Neuronal stem cell (in vitro differentiated cells): Measurements from ENCODE around the gene SPARC.

Source experiments
- DNase-seq: peaks from one replicate; pipeline ENCODE4 v3.0.0-alpha.2; 2013; ENCODE audit warnings: low spot score
- H2AFZ ChIP-seq: one replicate; pipeline ENCODE4 v1.6.1; 2013; ENCODE audit warnings: mild to moderate bottlenecking, low read length, inconsistent platforms
- H2AK5ac ChIP-seq: 2 replicates; pipeline ENCODE4 v1.6.1; 2013; ENCODE audit warnings: low read depth, mild to moderate bottlenecking, inconsistent platforms, low read length, moderate library complexity, mixed read lengths
- H2BK120ac ChIP-seq: 2 replicates; pipeline ENCODE4 v1.6.1; 2013; ENCODE audit warnings: low read depth, mild to moderate bottlenecking, inconsistent platforms, low read length, moderate library complexity, mixed read lengths
- H2BK12ac ChIP-seq: one replicate; pipeline ENCODE4 v1.6.1; 2013; ENCODE audit warnings: low read length, inconsistent platforms
- H2BK15ac ChIP-seq: 2 replicates; pipeline ENCODE4 v1.6.1; 2013; ENCODE audit warnings: mild to moderate bottlenecking, low read length, inconsistent platforms, mixed read lengths
- H2BK5ac ChIP-seq: one replicate; pipeline ENCODE4 v1.6.1; 2013; ENCODE audit warnings: inconsistent platforms, mild to moderate bottlenecking, low read length, moderate library complexity
- H3K14ac ChIP-seq: one replicate; pipeline ENCODE4 v1.6.1; 2013; ENCODE audit warnings: low read length, inconsistent platforms
- H3K18ac ChIP-seq: 2 replicates; pipeline ENCODE4 v1.6.1; 2013; ENCODE audit warnings: low read length, inconsistent platforms
- H3K23ac ChIP-seq: 2 replicates; pipeline ENCODE4 v1.6.1; 2013; ENCODE audit warnings: low read depth, mild to moderate bottlenecking, mixed read lengths, low read length, inconsistent platforms; ENCODE audit not compliant: poor library complexity
- H3K27ac ChIP-seq: replicated peaks from 3 replicates; pipeline ENCODE4 v1.5.1; 2013; ENCODE audit warnings: low read length, inconsistent platforms
- H3K27me3 ChIP-seq, 3 experiments: 2 replicates each; pipeline ENCODE4 v1.6.1; 2013; ENCODE audit warnings: low read length in 3 of 3, mild to moderate bottlenecking in 2 of 3, inconsistent platforms in 1 of 3, low read depth in 1 of 3, mixed read lengths in 1 of 3, moderate library complexity in 1 of 3; ENCODE audit not compliant: control insufficient read depth in 3 of 3, insufficient read depth in 3 of 3
- H3K36me3 ChIP-seq, 2 donors: replicated peaks in 1 of 2; 2 replicates each; pipeline ENCODE4 v1.6.1; 2013; ENCODE audit warnings: low read length in 2 of 2; ENCODE audit not compliant: control insufficient read depth in 2 of 2, insufficient read depth in 2 of 2
- H3K4ac ChIP-seq: 2 replicates; pipeline ENCODE4 v1.6.1; 2013; ENCODE audit warnings: inconsistent platforms, mild to moderate bottlenecking, low read length, moderate library complexity
- H3K4me1 ChIP-seq, 2 donors: 1 replicate in 1 of 2; 2 replicates in 1 of 2; pipeline ENCODE4 v1.6.1; 2013; ENCODE audit warnings: low read length in 2 of 2, low read depth in 1 of 2; ENCODE audit not compliant: control insufficient read depth in 2 of 2, insufficient read depth in 1 of 2
- H3K4me2 ChIP-seq: one replicate; pipeline ENCODE4 v1.6.1; 2013; ENCODE audit warnings: mild to moderate bottlenecking, low read length, inconsistent platforms; ENCODE audit not compliant: insufficient read depth, poor library complexity, severe bottlenecking
- H3K4me3 ChIP-seq, 2 donors: 2 replicates each; pipeline ENCODE4 v1.5.1; 2013; ENCODE audit warnings: low read length in 2 of 2, mild to moderate bottlenecking in 2 of 2, inconsistent platforms in 1 of 2, moderate library complexity in 1 of 2
- H3K79me1 ChIP-seq: one replicate; pipeline ENCODE4 v1.6.1; 2013; ENCODE audit warnings: low read depth, mild to moderate bottlenecking, inconsistent platforms, low read length, moderate library complexity
- H3K9ac ChIP-seq: one replicate; pipeline ENCODE4 v1.6.1; 2013; ENCODE audit warnings: mild to moderate bottlenecking, low read depth, low read length, inconsistent platforms; ENCODE audit not compliant: poor library complexity
- H3K9me3 ChIP-seq, 2 donors: replicated peaks in 1 of 2; 2 replicates each; pipeline versions ENCODE3 to v1.6.1; 2013; ENCODE audit warnings: low read length in 2 of 2, mild to moderate bottlenecking in 2 of 2, inconsistent platforms in 1 of 2, low read depth in 1 of 2, mixed read lengths in 1 of 2, moderate library complexity in 1 of 2; ENCODE audit not compliant: control insufficient read depth in 2 of 2, insufficient read depth in 1 of 2
- H4K8ac ChIP-seq: one replicate; pipeline ENCODE4 v1.6.1; 2013; ENCODE audit warnings: low read depth, mild to moderate bottlenecking, inconsistent platforms, low read length, moderate library complexity
- H4K91ac ChIP-seq: one replicate; pipeline ENCODE4 v1.6.1; 2013; ENCODE audit warnings: low read length, low read depth, mild to moderate bottlenecking, inconsistent platforms; ENCODE audit not compliant: poor library complexity
- WGBS, 2 donors: extraction: QIAGEN DNeasy Blood & Tissue Kit; methylation state at CpG; one replicate each; pipeline ENCODE4 v1.1.7; 2013; ENCODE audit warnings: missing lambda C conversion rate in 2 of 2, mixed read lengths in 1 of 2; ENCODE audit not compliant: insufficient read length in 2 of 2, insufficient replicate concordance in 1 of 2; ENCODE audit errors: extremely low coverage in 2 of 2; 5-methylcytosine and 5-hydroxymethylcytosine counted together

Gene SPARC

DNA sequence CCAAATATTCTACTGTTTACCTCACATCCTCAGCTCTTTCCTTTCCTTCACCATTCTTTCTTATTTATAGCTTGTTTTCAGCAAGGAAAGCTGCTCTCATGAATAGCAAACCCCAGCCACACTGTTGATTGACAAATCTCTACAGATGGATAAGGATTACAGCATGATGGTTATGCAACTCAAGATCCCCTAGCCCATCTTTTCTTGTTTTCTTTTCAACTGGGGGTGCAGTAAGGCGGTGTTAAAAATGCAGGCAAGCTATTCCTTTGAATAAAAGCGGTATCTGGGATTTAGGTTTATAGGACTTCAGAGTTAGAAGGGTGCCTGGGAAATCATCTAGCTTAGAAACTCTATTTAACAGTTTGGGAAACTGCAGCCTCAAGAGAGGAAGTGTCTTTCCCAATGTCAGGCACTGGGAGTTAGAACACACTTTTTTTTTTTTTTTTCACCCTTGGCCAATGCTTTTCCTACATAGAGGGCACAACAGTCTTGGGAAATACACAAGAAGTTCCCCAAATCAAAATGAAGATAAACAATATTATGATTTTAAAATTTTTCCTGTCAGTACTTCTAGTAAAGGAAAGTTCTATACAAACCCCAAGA lies 2.6 kb downstream of the SPARC start:
- Histone ChIP-seq H3K9me3 (no peaks in the 10 kb centered on the region), H3K23ac (no peak overlapping the region), H2BK120ac (no peak overlapping the region), H3K4ac (no peak overlapping the region), H4K91ac (no peak overlapping the region), H2AFZ (no peak overlapping the region), H3K27ac (no peak overlapping the region), H3K4me2 (no peak overlapping the region), H2AK5ac (no peak overlapping the region), H3K9ac (no peak overlapping the region), H3K4me3 (peak overlapping the region in 1 of 2 donors; percentile 93), H4K8ac (no peak overlapping the region), H2BK12ac (no peak overlapping the region), H3K18ac (no peak overlapping the region), H3K36me3 (peaks cover 5 to 44% of the 10 kb centered on the region in 2 donors), H2BK5ac (no peak overlapping the region), H3K4me1 (peaks cover 23 to 25% of the 10 kb centered on the region in 2 donors), H2BK15ac (no peak overlapping the region), H3K27me3 (no peaks in the 10 kb centered on the region), H3K79me1 (peaks cover 6% of the 10 kb centered on the region), H3K14ac (no peak overlapping the region)
- WGBS, 2 donors = no CpG with 5 or more reads among the region's 2 CpGs
- no peak for DNase-seq

DNA sequence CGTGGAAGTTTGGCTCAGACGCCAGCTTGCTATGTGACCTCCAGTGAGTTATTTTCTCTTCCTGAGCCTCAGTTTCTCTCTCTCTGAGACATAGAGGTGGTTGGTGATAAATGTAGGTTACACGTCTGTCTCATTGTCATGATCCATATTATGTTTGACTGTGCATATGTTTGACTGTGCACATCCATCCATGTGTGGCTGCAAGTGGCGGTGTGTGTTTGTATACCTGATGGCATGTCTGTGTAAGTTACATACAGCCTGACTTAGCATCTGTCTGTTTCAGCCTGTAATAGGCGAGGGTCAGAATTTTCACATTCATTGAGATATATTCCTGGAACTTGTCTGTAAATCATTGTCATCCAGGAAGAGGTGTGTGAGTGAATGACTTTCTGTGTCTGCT lies 3.3 kb downstream of the SPARC start:
- Histone ChIP-seq H3K27ac (no peak overlapping the region), H3K9me3 (no peaks in the 10 kb centered on the region), H4K8ac (no peak overlapping the region), H3K4me1 (peaks cover 26 to 28% of the 10 kb centered on the region in 2 donors), H3K27me3 (no peaks in the 10 kb centered on the region), H3K36me3 (peaks cover 5 to 50% of the 10 kb centered on the region in 2 donors), H2BK15ac (no peak overlapping the region), H2AK5ac (no peak overlapping the region), H2BK120ac (no peak overlapping the region), H3K23ac (no peak overlapping the region), H4K91ac (no peak overlapping the region), H3K18ac (no peak overlapping the region), H2BK5ac (no peak overlapping the region), H2BK12ac (no peak overlapping the region), H3K14ac (no peak overlapping the region), H2AFZ (no peak overlapping the region), H3K4ac (no peak overlapping the region), H3K9ac (peak overlapping the region; percentile 56), H3K79me1 (peaks cover 6% of the 10 kb centered on the region), H3K4me3 (no peak overlapping the region), H3K4me2 (no peak overlapping the region)
- DNase-seq = no peak
- no CpG with 5 or more reads among the region's 5 CpGs for WGBS, 2 donors

DNA sequence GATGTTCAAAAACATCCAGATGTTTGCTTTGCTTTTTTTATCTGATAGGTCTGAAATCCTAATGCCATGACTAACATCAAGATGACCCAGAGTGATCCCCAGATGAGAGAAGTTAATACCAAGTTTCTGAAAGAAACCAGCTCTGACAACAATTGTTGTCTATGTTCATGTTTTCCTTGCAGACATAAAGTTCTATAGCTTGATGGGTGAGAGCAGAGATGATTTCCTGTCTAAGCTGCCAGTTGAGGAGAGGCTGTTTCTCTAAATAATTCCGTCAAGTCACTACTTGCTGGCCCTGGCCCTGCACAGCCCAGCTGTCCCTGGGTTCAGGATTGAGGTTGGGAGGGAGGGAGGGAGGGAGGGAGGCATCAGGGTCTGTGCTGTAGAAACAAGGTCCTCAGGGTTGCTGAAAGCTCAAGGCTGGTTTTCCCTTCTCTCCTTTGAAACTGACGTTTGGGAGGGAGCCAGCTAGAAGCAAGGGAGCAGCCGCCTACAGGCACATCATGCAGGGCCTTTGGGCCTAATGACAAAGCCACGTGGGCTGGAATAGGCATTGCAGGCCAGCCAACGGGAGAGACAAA lies 3.9 kb downstream of the SPARC start:
- WGBS, 2 donors = no CpG with 5 or more reads among the region's 5 CpGs
- peak overlapping the region; percentile 56 for H3K9ac ChIP-seq
- no peak overlapping the region for H3K4me3 ChIP-seq
- H3K27ac ChIP-seq = no peak overlapping the region
- no peak overlapping the region for H2BK5ac ChIP-seq
- no peak overlapping the region for H2AFZ ChIP-seq
- H3K27me3 ChIP-seq = no peaks in the 10 kb centered on the region
- H2BK120ac ChIP-seq = no peak overlapping the region
- no peak overlapping the region for H2BK12ac ChIP-seq
- H3K4me2 ChIP-seq = no peak overlapping the region
- H3K14ac ChIP-seq = no peak overlapping the region
- no peaks in the 10 kb centered on the region for H3K9me3 ChIP-seq
- peaks cover 32 to 33% of the 10 kb centered on the region in 2 donors for H3K4me1 ChIP-seq
- peaks cover 5 to 54% of the 10 kb centered on the region in 2 donors for H3K36me3 ChIP-seq
- DNase-seq = no peak
- no peak overlapping the region for H2BK15ac ChIP-seq
- H4K91ac ChIP-seq = no peak overlapping the region
- H4K8ac ChIP-seq = no peak overlapping the region
- peak overlapping the region; percentile 39 for H3K18ac ChIP-seq
- H3K4ac ChIP-seq = no peak overlapping the region
- peak overlapping the region; percentile 43 for H3K23ac ChIP-seq
- H2AK5ac ChIP-seq = no peak overlapping the region
- peaks cover 6% of the 10 kb centered on the region for H3K79me1 ChIP-seq

DNA sequence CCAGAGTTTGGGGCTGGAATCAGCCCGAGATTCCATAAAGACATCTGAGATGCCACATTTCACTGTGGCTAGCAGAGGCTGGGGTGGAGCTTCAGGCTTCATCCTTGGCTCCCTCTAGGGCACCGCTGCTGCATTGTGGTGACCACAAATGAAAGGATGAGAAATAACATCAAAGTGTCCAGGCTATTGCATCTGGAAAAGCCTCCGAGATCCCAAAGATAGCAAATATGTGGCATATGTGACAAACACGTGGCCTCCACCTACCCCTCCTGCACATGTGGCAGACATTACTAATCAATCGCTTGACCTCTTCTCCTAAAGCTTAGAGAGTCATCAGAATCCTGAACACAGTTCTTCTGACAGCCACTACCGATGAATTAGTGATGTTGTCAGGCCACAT lies 4.5 kb downstream of the SPARC start:
- H3K79me1 ChIP-seq = peaks cover 6% of the 10 kb centered on the region
- peaks cover 35 to 37% of the 10 kb centered on the region in 2 donors for H3K4me1 ChIP-seq
- H3K23ac ChIP-seq = no peak overlapping the region
- DNase-seq = no peak
- peaks cover 5 to 59% of the 10 kb centered on the region in 2 donors for H3K36me3 ChIP-seq
- H3K4ac ChIP-seq = no peak overlapping the region
- no peak overlapping the region for H2BK15ac ChIP-seq
- H3K9ac ChIP-seq = no peak overlapping the region
- no peak overlapping the region for H4K8ac ChIP-seq
- H3K27ac ChIP-seq = no peak overlapping the region
- H2AK5ac ChIP-seq = no peak overlapping the region
- H3K4me2 ChIP-seq = no peak overlapping the region
- no peak overlapping the region for H3K4me3 ChIP-seq
- H3K27me3 ChIP-seq = no peaks in the 10 kb centered on the region
- H2AFZ ChIP-seq = no peak overlapping the region
- no peak overlapping the region for H3K18ac ChIP-seq
- no peak overlapping the region for H2BK5ac ChIP-seq
- H4K91ac ChIP-seq = no peak overlapping the region
- no peaks in the 10 kb centered on the region for H3K9me3 ChIP-seq
- H2BK12ac ChIP-seq = no peak overlapping the region
- H2BK120ac ChIP-seq = no peak overlapping the region
- no CpG with 5 or more reads among the region's 6 CpGs for WGBS, 2 donors
- H3K14ac ChIP-seq = no peak overlapping the region
